ENCODE data around the gene DMBX1. TPM values are rescaled to one million over a fixed set of nuclear protein-coding genes. Genes with fewer than 3 reads are reported as not detected.

The DMBX1 gene
- total RNA-seq, 1 donor from 2014 or later, result not detected

DNA sequence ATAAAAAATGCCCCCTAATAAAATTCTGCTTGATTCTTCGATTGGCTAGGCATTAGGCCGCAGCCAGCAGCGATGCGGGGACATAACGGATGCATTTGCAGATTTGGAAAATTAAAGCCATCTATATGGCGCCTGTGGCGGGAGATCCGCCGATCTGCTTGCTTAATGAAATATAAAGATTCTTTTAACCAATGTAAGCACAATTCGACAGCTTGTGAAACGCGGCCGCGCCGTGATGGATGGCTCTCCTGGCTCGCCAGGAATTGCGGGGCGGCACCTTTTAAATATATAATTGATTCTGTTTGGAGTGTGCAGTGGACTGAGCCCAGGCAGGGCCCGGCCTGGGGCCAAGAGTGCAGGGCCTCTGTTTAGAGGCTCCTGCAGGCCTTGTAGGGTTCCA is 8.0 kb downstream of the DMBX1 start:
- no peaks in the 10 kb centered on the region for H3K27me3 ChIP-seq
- H3K9me3 ChIP-seq, result no peaks in the 10 kb centered on the region
- H3K27ac ChIP-seq, result no peak overlapping the region
- TF ChIP-seq, protein P1, sequence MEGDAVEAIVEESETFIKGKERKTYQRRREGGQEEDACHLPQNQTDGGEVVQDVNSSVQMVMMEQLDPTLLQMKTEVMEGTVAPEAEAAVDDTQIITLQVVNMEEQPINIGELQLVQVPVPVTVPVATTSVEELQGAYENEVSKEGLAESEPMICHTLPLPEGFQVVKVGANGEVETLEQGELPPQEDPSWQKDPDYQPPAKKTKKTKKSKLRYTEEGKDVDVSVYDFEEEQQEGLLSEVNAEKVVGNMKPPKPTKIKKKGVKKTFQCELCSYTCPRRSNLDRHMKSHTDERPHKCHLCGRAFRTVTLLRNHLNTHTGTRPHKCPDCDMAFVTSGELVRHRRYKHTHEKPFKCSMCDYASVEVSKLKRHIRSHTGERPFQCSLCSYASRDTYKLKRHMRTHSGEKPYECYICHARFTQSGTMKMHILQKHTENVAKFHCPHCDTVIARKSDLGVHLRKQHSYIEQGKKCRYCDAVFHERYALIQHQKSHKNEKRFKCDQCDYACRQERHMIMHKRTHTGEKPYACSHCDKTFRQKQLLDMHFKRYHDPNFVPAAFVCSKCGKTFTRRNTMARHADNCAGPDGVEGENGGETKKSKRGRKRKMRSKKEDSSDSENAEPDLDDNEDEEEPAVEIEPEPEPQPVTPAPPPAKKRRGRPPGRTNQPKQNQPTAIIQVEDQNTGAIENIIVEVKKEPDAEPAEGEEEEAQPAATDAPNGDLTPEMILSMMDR (IDR thresholded peaks at IDR 0.05), result no peak
- H3K4me1 ChIP-seq, result no peaks in the 10 kb centered on the region
- intact Hi-C loops (cut with DNase I), result no loop called here
- H3K36me3 ChIP-seq, result no peaks in the 10 kb centered on the region
- no peak for DNase-seq (ENCODE audit: low spot score in 2 of 2)
- H3K4me3 ChIP-seq, result no peak overlapping the region

DNA sequence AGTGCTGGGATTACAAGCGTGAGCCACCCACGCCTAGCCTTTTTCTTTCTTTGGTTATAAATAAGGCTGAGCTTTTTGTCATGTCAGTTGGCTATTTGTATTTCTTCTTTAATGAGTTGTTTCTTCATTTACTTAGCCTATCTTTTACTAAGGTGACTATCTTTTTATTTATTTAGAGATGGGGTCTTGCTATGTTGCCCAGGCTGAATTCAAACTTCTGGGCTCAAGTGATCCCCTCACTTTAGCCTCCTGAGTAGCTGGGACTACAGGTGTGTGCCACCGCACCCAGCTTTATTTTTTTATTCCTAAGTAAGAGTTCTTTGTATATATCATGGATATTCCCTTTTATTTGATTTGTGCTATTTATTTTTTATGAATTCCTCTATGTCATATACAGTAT is 11.9 kb downstream of the DMBX1 start:
- no peak for DNase-seq (ENCODE audit: low spot score in 2 of 2)
- Histone ChIP-seq H3K27me3 (no peaks in the 10 kb centered on the region), H3K27ac (no peak overlapping the region), H3K9me3 (no peaks in the 10 kb centered on the region), H3K36me3 (no peaks in the 10 kb centered on the region), H3K4me3 (no peak overlapping the region), H3K4me1 (no peaks in the 10 kb centered on the region)
- TF ChIP-seq, protein P1 (IDR thresholded peaks at IDR 0.05), result no peak
- intact Hi-C loops (cut with DNase I), result no loop called here

- no peak overlapping the region for H3K27ac ChIP-seq
- TF ChIP-seq, protein P1 (IDR thresholded peaks at IDR 0.05), result no peak
- intact Hi-C loops (cut with DNase I), result no loop called here
- H3K4me1 ChIP-seq, result no peaks in the 10 kb centered on the region
- H3K27me3 ChIP-seq, result no peaks in the 10 kb centered on the region
- no peaks in the 10 kb centered on the region for H3K9me3 ChIP-seq
- no peak for DNase-seq (ENCODE audit: low spot score in 2 of 2)
- H3K4me3 ChIP-seq, result no peak overlapping the region
- no peaks in the 10 kb centered on the region for H3K36me3 ChIP-seq
Measured at GRCh38 chr1:46503421-46503820, 13.8 kb downstream of the DMBX1 start.

GRCh38 chr1:46506470-46507219 is 17.0 kb downstream of the DMBX1 start:
- TF ChIP-seq, protein P1 (IDR thresholded peaks at IDR 0.05), result no peak
- Histone ChIP-seq H3K36me3 (no peaks in the 10 kb centered on the region), H3K27ac (no peak overlapping the region), H3K4me1 (no peaks in the 10 kb centered on the region), H3K4me3 (no peak overlapping the region), H3K27me3 (no peaks in the 10 kb centered on the region), H3K9me3 (no peaks in the 10 kb centered on the region)
- intact Hi-C loops (cut with DNase I), result no loop called here
- no peak for DNase-seq (ENCODE audit: low spot score in 2 of 2)

DNA sequence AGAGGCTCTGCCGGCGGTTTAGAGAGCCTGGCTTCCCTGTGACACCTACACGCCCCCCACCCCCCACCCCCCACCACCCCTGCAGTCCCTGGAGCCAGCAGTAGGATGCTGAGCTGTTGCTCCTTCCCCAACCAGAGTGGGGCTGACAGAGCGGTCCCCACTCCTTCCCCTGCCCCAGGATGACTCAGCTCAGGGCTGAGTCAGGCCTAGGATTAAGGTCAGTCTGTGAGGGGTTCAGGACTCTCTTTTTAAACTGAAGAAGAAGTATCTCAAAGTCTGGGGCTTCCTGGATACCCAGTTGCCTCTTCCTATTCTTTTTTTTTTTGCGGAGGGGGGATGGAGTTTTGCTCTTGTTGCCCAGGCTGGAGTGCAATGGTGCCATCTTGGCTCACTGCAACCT is 19.1 kb downstream of the DMBX1 start:
- intact Hi-C loops (cut with DNase I), result no loop called here
- TF ChIP-seq, protein P1 (IDR thresholded peaks at IDR 0.05), result no peak
- no peaks in the 10 kb centered on the region for H3K4me1 ChIP-seq
- no peaks in the 10 kb centered on the region for H3K9me3 ChIP-seq
- no peak for DNase-seq (ENCODE audit: low spot score in 2 of 2)
- no peaks in the 10 kb centered on the region for H3K36me3 ChIP-seq
- H3K27me3 ChIP-seq, result no peaks in the 10 kb centered on the region
- H3K4me3 ChIP-seq, result no peak overlapping the region
- no peak overlapping the region for H3K27ac ChIP-seq
